Fibroblast of peridontal ligament (primary cell): Measurements from ENCODE around the gene ADARB1.
A peak's percentile ranks its signal among the peaks of the same experiment; 100 is the strongest.
"Not testable (repeated sequence)": the region's sequence is repeated elsewhere in the genome, so short reads cannot be mapped to it uniquely, and the experiment has no call there.

Source experiments
- DNase-seq: peaks from one replicate; pipeline ENCODE4 v3.0.0-alpha.2; 2010; ENCODE audit errors: extremely low read depth

ADARB1 gene, protein sequence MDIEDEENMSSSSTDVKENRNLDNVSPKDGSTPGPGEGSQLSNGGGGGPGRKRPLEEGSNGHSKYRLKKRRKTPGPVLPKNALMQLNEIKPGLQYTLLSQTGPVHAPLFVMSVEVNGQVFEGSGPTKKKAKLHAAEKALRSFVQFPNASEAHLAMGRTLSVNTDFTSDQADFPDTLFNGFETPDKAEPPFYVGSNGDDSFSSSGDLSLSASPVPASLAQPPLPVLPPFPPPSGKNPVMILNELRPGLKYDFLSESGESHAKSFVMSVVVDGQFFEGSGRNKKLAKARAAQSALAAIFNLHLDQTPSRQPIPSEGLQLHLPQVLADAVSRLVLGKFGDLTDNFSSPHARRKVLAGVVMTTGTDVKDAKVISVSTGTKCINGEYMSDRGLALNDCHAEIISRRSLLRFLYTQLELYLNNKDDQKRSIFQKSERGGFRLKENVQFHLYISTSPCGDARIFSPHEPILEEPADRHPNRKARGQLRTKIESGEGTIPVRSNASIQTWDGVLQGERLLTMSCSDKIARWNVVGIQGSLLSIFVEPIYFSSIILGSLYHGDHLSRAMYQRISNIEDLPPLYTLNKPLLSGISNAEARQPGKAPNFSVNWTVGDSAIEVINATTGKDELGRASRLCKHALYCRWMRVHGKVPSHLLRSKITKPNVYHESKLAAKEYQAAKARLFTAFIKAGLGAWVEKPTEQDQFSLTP

DNA sequence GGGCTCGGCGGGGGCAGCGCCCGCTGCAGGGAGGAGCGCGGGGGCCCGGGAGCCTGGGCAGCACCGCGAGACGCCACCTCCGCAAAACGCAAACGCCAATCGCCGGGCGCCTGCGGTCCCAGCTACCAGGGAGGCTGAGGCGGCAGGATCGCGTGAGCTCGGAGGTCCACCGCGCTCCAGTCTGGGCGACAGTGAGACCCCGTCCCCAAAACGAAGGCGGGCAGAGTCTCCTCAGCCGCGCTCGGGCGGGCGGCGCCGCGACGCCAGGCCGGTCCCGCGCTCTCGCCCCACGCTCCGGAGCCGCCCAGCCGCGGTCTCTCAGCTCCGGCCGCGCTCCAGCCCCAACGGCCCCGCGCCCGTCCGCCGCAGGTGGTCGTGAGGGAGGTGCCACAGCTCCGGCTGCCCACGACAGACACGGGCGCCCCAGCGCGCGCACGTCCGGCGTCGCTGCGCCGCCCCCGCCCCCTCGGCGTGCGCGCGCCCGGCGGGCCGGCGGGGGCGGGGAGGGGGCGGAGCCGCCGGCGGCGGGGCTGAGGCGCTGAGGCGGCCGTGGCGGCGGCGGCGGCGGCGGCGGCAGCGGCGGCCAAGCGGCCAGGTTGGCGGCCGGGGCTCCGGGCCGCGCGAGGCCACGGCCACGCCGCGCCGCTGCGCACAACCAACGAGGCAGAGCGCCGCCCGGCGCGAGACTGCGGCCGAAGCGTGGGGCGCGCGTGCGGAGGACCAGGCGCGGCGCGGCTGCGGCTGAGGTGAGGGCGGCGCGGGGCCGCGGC, at the start of gene ADARB1:
Gene ADARB1, plus strand, starts transcription at position 533 of the 770 bp plus-strand sequence. CDS start 97,077 bp downstream, outside the sequence.
- peak; percentile 16 for DNase-seq

DNA sequence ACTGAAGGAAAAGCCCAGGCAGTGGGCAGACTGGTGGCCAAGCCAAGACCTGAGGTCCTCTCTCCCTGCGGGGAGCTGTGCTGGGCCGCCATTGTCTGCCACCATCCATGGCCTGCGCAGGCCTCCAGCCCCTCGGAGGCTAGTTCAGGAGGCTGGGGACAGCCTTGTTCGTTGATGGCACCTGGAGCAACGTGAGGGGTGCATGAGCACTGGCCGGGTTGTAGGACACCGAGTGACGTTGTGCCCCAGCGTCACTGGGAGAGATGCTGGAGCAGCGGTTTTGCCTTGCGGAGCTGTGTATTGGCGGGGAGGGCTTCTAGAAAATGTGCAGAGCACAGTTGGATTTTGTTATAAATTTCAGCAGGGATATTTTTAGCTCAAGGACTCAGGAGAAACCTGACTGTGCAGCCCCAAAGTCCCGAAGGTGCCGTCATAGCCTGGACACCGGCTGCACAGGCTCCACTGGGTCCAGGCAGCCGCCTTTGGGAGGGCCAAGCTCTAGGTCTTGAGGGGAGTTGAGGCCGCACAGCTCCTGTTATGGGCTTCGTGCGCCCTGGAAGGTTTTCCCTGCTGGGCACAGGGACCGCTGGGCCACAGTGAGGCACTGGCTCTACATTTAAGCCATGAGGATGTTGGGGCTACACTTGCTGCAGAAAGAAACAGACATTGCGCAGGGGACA, 48.2 kb upstream of the ADARB1 start:
- no peak for DNase-seq

DNA sequence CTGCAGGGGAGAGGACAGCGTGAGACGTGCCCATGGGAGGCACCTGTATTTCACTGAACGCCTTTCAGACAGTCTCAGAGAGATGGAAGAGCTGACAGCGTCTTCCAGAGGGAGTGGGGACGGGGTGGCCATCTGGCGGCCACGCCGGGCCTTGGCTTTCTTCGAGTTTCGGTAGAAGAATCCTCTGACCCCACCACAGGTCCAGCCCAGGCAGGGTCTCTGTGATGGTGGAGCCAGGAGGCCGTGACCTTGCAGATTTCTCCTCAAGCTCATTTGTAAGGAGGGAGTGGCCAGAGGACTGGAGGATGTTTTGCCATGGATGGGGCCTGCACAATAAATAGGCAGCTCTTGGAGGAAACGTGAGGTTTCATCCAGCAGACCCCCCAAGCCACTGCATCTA, 47.6 kb upstream of the ADARB1 start:
- no peak for DNase-seq

DNA sequence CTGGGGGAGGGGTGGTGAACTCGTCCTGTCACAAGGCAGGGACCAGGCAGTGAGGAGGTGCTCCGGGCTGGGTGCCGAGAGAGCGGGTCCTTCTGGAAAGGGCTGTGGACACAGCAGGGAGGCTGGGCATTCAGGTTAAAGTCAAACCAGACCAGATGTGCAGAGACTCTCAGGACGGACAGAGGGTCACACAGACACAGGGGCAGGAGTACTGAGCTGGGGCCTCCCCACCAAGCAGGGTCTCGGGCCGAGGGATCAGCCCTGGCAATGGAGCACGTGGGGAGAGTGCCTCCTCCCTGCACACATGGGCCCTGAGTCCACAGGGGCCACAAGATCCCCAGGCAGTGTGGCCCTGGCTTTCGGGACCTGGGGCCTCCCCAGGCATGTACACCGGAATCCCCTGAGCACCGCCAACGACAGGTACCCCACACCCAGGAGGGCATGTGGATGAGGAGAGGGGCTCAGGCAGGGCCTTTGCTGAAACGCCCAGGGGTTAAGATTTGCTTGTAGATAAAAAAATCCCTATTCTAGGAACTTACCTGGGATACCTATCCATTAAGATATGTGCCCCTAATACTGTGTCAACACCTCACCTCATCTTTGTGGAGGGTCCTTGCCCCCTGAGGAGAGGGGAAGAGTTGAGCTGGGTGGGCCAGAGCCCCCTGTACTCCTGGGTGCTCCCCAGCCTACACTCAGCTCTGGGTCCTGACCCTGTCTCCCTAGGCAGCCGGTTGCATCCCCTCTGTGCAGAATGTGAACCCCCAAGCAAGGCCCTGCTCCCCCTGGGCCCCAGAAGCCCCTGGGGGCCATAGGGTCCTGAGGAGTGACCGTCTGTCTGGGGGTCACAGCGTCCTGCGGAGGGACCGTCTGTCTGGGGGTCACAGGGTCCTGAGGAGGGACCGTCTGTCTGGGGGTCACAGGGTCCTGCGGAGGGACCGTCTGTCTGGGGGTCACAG, 46.9 kb upstream of the ADARB1 start:
- no peak for DNase-seq

DNA sequence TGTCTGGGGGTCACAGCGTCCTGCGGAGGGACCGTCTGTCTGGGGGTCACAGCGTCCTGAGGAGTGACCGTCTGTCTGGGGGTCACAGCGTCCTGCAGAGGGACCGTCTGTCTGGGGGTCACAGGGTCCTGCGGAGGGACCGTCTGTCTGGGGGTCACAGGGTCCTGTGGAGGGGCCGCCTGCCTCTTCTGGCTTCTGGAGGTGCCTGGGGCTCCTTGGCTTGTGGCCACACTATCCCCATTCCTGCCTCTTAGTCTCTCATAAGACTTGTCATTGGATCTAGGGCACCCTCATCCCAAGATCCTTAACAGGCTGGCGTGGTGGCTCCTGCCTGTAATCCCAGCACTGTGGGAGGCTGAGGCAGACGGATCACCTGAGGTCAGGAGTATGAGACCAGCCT, 45.7 kb upstream of the ADARB1 start:
- DNase-seq, result not testable (repeated sequence)

DNA sequence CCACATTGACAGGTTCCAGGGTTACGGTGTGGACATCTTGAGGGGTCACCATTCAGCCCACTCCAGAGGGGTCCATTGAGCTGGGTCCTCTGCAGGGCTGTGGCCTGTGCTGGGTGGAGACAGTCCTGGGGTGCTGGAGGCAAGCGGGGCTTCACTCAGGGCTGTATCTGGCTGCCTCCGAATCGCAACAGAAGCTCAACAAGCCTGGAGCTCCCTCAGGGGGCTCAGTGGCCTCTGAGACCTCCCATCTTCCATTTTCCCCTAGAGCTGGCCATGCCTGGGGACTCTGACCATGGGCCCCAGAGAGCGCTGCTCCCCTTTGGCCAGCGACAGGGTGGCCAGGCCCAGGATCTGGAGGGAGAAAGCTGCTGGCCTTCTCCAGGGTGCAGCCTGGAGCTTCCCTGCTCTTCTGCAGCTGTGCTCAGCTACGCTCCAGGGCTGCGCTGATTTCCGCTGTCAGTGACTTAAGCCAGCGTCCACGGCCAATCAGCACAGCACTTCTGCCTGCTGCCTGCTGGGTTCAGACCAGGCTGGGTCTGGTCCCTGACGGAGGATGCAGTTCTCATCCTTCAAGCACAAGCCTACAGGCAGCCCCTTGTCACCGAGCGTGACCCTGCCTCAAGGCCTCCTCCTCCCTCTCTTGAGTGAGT, 45.0 kb upstream of the ADARB1 start:
- DNase-seq, result peak; percentile 33

DNA sequence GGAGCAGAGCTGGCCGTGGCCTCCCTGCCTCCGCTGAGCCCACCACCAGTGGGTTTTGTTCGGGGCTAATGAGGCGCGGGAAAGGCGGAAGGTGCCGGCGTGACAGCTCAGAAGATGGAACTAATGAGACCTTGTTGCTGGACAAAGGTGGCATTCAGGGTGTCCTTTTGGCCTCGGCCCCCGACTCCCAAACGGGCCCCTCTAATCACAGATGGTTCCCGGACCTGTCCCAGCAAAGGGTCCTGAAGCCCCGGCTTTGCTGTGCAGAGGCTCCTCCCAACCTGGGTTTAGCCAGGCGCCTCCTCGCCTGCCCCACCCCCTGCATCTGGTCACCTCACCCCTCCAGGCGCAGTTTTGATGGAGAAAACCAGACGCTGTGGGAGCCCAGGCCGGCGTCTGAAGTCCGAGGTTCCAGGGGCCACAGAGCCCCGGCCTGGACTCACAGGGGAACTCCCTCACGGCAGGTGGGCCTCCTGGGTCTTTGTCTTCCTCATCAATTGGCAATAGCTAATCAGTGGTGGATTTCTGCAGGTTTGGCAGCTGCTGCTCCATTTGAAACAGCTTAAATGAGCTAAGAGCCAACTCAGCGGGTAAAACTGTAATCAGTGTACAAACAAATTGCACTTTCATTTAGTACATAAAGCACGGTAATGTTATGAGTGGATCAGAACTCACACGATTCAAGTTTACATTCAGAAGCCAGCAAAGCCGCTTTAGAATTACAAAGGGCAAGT, 44.3 kb upstream of the ADARB1 start:
- peak; percentile 78 for DNase-seq

DNA sequence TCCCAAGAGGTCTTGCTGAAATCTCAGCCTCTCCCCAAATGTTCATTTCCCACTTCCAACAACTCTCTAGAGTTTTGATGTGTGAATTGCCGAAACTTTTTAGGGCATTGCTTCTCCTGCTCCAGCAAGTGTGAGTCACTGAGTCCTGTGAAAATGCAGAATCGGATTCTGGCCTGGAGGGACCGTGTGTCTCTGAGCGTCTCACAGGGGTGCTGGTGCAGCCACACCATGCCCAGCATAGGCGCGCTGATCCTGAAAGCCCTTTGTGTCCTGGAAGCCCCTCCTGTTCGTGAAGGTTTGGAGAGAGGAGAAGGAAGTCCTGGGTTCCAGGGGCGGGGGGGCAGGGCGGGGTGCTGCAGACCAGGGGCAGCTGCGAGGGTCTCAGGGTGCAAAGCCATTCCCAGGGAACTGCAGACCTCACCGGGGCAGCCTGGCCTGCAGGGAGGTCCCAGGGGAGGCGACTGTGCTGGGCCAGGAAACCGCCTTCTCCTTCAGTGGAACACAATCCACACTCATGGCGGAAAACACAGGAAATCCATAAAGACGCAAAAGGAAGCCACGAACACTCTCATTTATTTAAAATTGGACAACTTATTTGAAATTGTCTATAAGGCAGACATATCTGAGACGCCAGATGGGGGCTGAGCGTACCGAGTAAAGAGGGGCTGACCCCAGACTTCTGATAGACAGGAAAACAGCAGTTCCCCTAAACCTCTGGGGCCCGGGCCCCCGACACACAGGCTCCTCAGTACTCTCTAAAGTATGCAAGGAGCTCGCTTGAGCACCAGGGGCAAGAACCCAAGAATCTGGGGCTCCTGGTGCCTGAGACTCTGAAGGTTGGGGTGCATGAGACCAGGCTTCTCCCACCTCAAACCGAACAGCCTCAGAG, 43.5 kb upstream of the ADARB1 start:
- DNase-seq, result no peak

DNA sequence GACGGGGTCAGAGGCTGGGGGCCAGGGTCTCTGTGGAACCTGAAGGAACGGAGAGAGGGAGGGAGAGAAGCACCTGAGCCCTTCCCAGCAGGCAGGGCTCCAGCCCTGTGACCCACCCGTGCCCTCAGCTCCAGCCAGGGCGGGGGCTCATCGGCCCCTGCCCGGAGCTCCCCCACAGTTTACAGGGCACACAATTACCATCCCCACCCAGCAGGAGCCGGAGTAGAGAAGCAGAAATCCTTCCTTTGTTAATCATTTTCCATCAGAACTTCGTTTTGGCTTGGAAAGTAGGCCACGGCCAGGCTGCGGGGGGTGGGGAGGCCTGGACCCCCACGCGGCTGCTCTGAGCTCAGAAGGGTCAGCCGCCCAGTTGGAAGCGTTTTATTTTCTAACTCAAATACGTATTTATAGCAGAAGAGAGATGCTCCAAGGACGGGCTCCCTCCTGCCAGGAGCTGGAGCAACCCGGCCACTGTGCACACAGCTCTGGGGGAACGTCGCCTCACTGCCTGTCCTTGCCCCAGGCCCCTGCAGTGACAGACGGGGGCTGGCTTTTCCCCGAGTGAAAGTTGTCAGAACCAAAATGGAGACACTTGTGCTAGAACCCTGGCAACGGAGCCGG, 42.7 kb upstream of the ADARB1 start:
- DNase-seq, result no peak

DNA sequence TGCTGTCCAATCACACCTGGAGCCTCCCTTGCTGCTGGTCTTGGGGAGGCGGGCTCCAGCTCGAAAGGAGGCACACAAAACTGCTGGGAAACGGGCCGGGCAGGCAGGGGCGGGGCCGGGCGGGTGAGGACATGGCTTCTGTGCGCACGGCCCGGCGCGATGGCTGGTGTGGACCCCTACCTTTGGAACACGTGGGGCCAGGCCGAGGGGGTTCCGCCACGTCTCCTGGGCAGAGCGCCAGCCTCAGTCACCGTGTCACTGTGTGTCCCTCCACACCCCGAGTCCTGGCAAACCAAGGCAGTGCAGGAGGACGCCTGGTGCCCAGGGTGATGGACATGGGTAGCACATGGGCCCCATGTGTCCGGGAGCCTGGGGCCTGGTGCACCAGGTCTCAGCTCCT, 42.0 kb upstream of the ADARB1 start:
- DNase-seq, result no peak

DNA sequence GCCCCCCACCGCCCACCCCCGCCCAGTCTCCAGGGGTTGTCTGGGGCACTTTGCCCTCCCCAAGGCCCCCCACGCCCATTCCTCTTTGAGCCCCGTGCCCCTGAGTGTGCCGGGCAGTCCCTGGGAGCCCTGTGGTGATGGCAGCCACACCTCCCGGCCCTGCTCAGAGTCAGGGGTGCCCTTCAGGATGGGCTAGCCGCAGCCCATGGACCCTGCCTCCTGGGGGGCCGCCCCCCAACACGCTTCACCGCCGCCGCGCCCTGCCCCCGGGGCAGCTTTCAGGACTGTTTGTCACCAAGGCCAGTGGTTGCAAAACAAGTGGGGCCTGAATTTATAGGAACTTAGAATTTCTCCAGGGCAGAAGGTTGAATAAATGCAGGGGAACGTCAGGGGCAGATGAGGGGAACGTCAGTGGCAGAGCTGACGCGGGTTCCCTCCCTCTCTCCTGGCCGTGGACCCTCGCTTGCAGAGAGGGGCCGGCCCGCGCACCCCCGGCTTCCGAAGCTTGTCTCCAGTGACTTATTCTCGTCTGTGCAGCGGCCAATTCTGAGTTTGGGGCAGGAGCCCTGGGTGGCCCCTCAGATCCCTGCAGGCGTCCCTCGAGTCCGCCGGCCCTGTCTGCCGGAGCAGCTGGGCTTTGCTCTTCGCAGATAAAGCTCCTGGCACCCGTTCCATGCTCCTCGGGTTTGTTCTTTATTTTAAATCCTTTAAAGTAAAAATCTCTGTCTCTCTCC, 41.2 kb upstream of the ADARB1 start:
- DNase-seq, result no peak

DNA sequence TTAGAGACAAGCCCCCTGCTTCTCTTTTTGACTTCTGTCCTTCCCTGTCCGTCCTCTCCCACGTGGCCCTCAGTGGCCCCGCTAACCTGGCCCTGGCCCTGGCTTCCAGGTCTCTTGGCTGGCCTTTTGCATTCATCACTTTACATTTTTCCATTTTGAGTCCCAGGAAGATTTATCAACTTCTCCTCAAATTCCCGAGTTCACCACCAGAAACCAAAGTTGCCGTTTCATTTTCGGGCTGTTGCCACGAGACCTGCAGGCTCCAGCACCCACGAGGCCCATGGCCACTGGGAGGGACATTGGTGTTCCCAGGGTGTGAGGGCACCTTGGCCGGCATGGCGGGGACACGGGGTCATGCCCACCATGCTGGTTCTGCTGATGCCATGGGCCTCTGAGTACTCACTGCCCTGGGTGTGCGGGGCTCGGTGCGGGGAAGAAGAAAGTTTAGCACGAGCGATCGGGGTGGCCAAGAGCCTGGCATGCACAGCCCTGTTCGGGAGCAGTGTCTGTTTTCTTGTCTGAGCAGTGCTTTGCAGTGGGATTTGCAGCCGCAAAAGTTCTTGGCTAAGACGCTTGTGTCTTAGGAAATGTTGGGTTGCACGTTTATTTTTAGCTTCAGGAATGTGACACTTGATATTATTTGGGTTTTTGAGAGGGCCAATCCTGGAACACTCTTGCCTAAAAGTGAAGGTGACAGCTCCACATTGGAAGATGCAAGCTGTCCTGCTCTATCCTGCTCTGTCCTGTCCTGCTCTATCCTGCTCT, 40.4 kb upstream of the ADARB1 start:
- peak; percentile 89 for DNase-seq

DNA sequence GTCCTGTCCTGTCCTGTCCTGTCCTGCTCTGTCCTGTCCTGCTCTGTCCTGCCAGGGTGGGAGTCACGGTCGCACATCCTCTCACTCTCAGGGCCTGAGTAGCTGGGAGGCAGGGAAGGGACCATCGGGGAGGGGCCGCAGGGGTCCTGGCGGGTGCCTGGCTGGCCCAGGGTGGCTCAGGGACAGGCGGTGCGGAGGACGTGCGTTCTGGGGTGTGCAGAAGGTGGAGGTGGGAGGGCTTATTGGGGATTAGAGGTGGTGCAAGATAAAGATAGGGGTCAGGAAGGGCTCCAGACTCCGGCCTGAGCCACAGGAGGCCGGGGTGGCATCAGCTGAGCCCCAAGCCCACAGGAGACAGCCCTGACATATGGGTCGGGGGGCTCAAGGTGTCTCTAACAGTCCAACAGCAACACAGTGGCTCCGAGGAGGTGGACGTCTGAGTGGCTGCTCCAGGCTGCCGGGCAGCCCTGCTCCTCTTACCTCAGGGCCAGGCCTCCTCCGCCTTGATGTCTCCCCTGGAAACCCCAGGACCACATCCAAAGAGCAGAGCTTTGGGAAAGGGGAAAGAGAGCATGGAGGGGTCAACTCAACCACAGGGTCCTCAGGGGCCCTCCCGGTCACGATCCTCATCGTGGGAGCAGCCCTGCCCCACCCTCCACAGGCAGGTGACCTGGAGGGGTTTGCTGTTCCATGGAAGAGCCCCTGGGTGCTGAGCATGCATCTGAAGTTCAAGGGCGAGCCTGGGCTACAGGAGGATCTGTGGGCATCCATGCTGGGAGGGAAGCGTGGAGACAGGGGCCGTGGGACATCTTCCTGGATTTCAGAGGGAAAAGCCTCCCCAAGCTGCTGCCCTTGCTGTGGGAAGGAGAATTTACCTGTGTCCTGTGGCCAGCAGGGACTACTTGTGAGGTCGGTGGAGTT, 39.6 kb upstream of the ADARB1 start:
- no peak for DNase-seq

DNA sequence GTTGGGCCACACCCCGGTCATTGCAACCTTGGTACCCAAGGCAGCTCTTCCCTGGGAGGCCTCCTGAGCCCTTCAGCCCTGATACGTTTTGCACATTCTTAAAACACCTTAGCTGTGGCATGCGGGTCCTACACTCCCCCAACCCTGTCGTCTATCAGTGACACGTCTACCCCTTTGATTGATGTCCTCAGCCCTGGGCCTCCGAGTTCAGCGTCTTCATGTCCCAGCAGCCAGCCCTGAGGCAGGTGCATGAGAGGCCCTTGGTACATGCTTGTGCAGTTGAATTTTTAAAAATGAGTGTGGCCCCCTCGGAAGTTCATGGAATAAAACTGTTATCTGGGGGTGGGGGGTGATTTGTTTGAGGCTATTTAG, 38.9 kb upstream of the ADARB1 start:
- DNase-seq, result no peak

DNA sequence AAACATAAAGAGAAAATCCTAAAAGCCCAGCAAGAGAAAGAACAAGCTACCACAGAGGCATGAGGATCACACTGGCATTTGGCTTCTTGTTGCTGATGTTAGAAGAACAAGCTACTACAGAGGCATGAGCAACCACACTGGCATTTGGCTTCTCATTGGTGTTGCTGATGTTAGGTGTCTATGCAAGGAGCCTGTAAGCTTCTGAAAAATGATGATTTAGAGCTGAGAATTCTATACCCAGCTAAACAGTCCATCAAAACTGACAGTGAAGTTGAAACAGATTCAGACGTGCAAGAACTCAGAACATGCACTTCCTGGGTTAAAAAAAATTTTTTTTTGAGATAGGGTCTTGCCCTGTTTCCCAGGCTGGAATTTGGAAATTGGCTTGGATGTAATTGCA, 37.8 kb upstream of the ADARB1 start:
- no peak for DNase-seq

DNA sequence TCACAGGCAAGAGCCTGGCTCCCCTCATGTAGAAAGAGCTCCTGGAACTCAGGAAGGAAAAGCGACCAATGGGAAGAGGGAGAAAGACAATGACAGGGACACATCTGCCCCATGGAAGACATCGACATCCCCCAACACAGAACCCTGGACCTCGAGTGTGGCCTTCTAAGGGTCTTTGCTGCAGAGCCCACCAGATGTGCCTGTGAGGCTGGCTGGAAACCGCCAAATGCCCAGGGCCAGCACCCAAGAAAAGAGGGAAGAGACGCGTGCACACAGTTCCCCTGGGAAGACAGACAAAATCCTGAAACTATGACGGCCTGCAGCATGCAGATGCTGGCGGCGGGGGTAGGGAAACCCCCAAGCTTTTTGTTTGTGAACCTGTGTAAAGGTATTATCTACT, 36.4 kb upstream of the ADARB1 start:
- no peak for DNase-seq
